Measurements from ENCODE around the gene IKZF1. TPM values are rescaled to one million over a fixed set of nuclear protein-coding genes. Genes with fewer than 3 reads are reported as not detected.

The IKZF1 gene
- total and polyA plus RNA-seq, 2 of the 4 experiments (the other 2 are of a cell fraction) = not detected

DNA sequence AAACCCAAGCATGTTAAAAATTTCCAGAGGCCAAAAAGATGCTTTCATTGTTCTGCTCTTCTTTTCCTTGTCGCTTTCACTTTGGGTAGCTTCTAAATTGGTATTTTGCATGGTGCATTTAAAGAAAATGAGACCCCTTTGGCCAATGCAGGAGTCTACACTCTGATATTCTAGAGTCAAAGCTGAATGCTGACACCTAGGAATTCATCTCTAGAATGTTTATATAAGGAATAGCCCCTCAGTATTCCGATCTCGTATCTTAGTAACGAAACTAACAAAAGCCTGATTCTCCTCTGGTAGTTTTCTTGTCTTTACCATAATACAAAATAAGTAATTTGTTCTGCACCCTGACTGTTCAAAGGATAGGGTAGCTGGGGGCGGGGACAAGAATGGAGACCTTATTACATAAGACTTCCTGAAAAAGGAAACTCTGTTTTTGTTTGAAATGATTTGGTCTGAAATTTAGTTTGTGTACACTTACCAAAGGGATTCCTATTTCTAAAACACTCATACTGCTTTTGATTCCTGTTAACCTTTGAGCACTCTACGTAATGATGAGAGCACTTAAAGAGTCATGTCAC is 17.1 kb downstream of the IKZF1 start:
- H3K27me3 ChIP-seq (ENCODE audit: control insufficient read depth, insufficient read depth, low read length) = peaks cover under 1% of the 10 kb centered on the region
- BruUV-seq (replicated peaks) = no TSS peak

More for the DNA sequence above, 17.1 kb downstream of the IKZF1 start:
- Histone ChIP-seq H4K91ac (ENCODE audit: insufficient read depth, low read depth, low read length) (no peak overlapping the region), H4K8ac (ENCODE audit: low read depth in 2 of 2, low read length in 2 of 2) (no peak overlapping the region), H3K4me1 (ENCODE audit: control insufficient read depth, insufficient read depth, low read length) (no peaks in the 10 kb centered on the region), H2BK5ac (ENCODE audit: low read depth, low read length, poor library complexity, severe bottlenecking) (no peak overlapping the region), H3K4me3 (ENCODE audit: insufficient read depth, low read depth, low read length) (no peak overlapping the region), H4K20me1 (ENCODE audit: insufficient read depth, low read length) (no peaks in the 10 kb centered on the region), H3K4ac (ENCODE audit: low read depth, low read length) (no peak overlapping the region), H3K56ac (ENCODE audit: extremely low read depth, insufficient read depth, low read length) (no peak overlapping the region), H4K5ac (ENCODE audit: low read depth, low read length) (no peak overlapping the region), H3K9ac (ENCODE audit: low read depth, low read length) (no peak overlapping the region), H3K36me3 (ENCODE audit: control insufficient read depth, insufficient read depth, low read length) (no peaks in the 10 kb centered on the region), H3K23ac (ENCODE audit: low read depth, low read length) (no peak overlapping the region), H2BK120ac (ENCODE audit: low read depth, low read length) (no peak overlapping the region), H2AK5ac (ENCODE audit: low read depth, low read length) (no peak overlapping the region), H2BK15ac (ENCODE audit: low read depth, low read length) (no peak overlapping the region), H2AK9ac (replicated peaks; ENCODE audit: low read depth, low read length, poor library complexity) (no peak overlapping the region), H3K14ac (replicated peaks; ENCODE audit: low read depth, low read length) (no peak overlapping the region), H3K9me3 (ENCODE audit: control insufficient read depth, insufficient read depth, low read length) (no peaks in the 10 kb centered on the region), H2BK20ac (ENCODE audit: low read depth, low read length) (no peak overlapping the region), H3K18ac (ENCODE audit: low read depth, low read length) (no peak overlapping the region), H3K27ac (ENCODE audit: insufficient read depth, low read length) (no peak overlapping the region), H2AFZ (replicated peaks; ENCODE audit: low read length, poor library complexity) (no peak overlapping the region), H3K79me1 (ENCODE audit: low read depth in 1 of 2, low read length in 2 of 2) (no peaks in the 10 kb centered on the region), H3K9me1 (ENCODE audit: insufficient read depth, low read length) (no peaks in the 10 kb centered on the region), H3K4me2 (ENCODE audit: low read depth, low read length) (no peak overlapping the region)
- TF ChIP-seq RAD21 (IDR thresholded peaks at IDR 0.05; ENCODE audit: low read length) = no peak
- TF ChIP-seq CHD1 (IDR thresholded peaks at IDR 0.05; ENCODE audit: low read depth, low read length) = no peak
- TF ChIP-seq NFE2L2 (IDR thresholded peaks at IDR 0.05; ENCODE audit: low read depth, low read length) = no peak
- no peak for TF ChIP-seq MAZ (IDR thresholded peaks at IDR 0.05; ENCODE audit: borderline replicate concordance, low read depth, low read length)
- in situ Hi-C loops (cut with MboI; ENCODE audit: low sequenced_read_pairs) (no loop called here), intact Hi-C loops (cut with micrococcal nuclease) (no loop called here), dilution Hi-C loops (cut with HindIII; ENCODE audit: low sequenced_read_pairs, unreplicated experiment) (no loop called here)
- DNase-seq = no peak
- no peak for ATAC-seq (ENCODE audit: low read depth)
- ChIA-PET CTCF (no interaction called here), POLR2A (ENCODE audit: unreplicated experiment) (no interaction called here)
- WGBS, 2 experiments (ENCODE audit: extremely low coverage in 2 of 2, insufficient read length in 1 of 2) = no CpG with 5 or more reads among the region's 6 CpGs
